Pancreas (tissue), 10 donors: ENCODE data around the gene STK25. TPM values are rescaled to one million over a fixed set of nuclear protein-coding genes. Genes with fewer than 3 reads are reported as not detected.
"Not testable (repeated sequence)": the region's sequence is repeated elsewhere in the genome, so short reads cannot be mapped to it uniquely, and the experiment has no call there.

Experiments
- ATAC-seq, 4 donors: fragments of 200-7000 bp; cut with Tn5 transposase; one replicate each; pipeline versions ENCODE4 v1.8.0 to v1.9.1; 2020; ENCODE audit warnings: mild to moderate bottlenecking in 4 of 4, moderate library complexity in 4 of 4
- DNase-seq, 6 donors: peaks; one replicate each; pipeline ENCODE4 v3.0.0-alpha.2; 2020
- FAIRE-seq: peaks from 2 replicates; lab custom pipeline; 2012; peaks lifted over from hg19 to GRCh38; lab: Jason Lieb, UNC
- H3K27ac ChIP-seq, 4 donors: fragments of 200-600 bp; sonication (generic); 1 replicate in 3 of 4; 2 replicates in 1 of 4; pipeline versions ENCODE4 v1.5.0 to v1.8.0; 2020
- H3K27me3 ChIP-seq, 4 donors: fragments of 200-600 bp; one replicate each; pipeline ENCODE4 v1.8.0; 2021
- H3K36me3 ChIP-seq, 3 donors: fragments of 200-600 bp; sonication (generic) in 1 of 3; one replicate each; pipeline versions ENCODE4 v1.5.0 to v1.8.0; 2020 to 2021
- H3K4me1 ChIP-seq, 3 donors: fragments of 200-600 bp; one replicate each; pipeline ENCODE4 v1.8.0; 2021
- H3K4me3 ChIP-seq, 4 donors: fragments of 200-600 bp; sonication (generic) in 2 of 4; one replicate each; pipeline versions ENCODE4 v1.5.0 to v1.8.0; 2020 to 2021
- H3K9me3 ChIP-seq, 4 donors: fragments of 200-600 bp; one replicate each; pipeline ENCODE4 v1.8.0; 2021
- CTCF ChIP-seq, 4 donors: fragments of 200-600 bp; sonication (generic) in 3 of 4; IDR thresholded peaks; one replicate each; pipeline versions ENCODE4 v1.5.0 to v1.8.0; 2021; ENCODE audit warnings: antibody characterized with exemption in 4 of 4
- WGBS, 2 donors: extraction: QIAGEN DNeasy Blood & Tissue Kit; methylation state at CpG; one replicate each; pipeline ENCODE4 v1.1.7; 2013; 5-methylcytosine and 5-hydroxymethylcytosine counted together
- intact Hi-C, 3 donors: fragments of 100-400 bp; cut with DNase I; formaldehyde crosslinking; loops; one replicate each; pipeline versions ENCODE4 v1.11.1 to v1.14.2; 2022
- polyA plus RNA-seq, 2 donors: library from polyadenylated mRNA; stranded (reverse); fragments of 200-250 nt; gene quantifications; one replicate each; pipeline ENCODE4 v1.2.3, GENCODE V29; 2013
- total RNA-seq, 6 donors: library from RNA; stranded (reverse); fragmentation: NEBNext Ultra II Directional in 4 of 6; extraction: Animal tissue kit (Norgen Biotek cat#: 25700) in 4 of 6; gene quantifications; one replicate each; pipeline versions ENCODE4 v1.2.1 to v1.2.4, GENCODE V29; 2021 to 2023
- donor health status: healthy with polysubstance abuse.
- donor health status: DM: no; HTN: no; CAD: no; lungs with moderate emphysema.
- donor health status: DM: no; HTN: no; CAD: no.
- donor health status: control.
- donor health status: control.
- donor health status: Bipolar disorder and iron deficiency.
- donor health status: DM: yes; HTN: yes; CAD: no.
- donor health status: DM: no; HTN: no; CAD: no.
- donor health status: DM: no; HTN: no; CAD: no.
- donor health status: DM: yes; HTN: yes; CAD: no.

STK25 gene
- total and polyA plus RNA-seq, 8 donors, result 60.6 to 282 (median 79.1) TPM

GRCh38 chr2:241458687-241459086, 49.7 kb downstream of the STK25 start:
- Histone ChIP-seq H3K9me3 (no peaks in the 10 kb centered on the region), H3K27me3 (no peaks in the 10 kb centered on the region), H3K36me3 (no peaks in the 10 kb centered on the region), H3K4me1 (peaks cover 14 to 15% (median 14%) of the 10 kb centered on the region in 3 donors), H3K27ac (no peak overlapping the region), H3K4me3 (no peak overlapping the region)
- 92 to 95% methylated on average over 5 of the region's 5 CpGs for WGBS, 2 donors
- FAIRE-seq (no peak), DNase-seq (peak in 2 of 6 donors; percentile 54 to 71), ATAC-seq (no peak)
- intact Hi-C loops, result no loop called here
- TF ChIP-seq CTCF (IDR thresholded peaks at IDR 0.05), result no peak

GRCh38 chr2:241456546-241456945, 51.8 kb downstream of the STK25 start:
- DNase-seq (no peak), ATAC-seq (no peak), FAIRE-seq (no peak)
- H3K4me1 ChIP-seq, result peaks cover 5 to 8% (median 6%) of the 10 kb centered on the region in 3 donors
- H3K36me3 ChIP-seq, result no peaks in the 10 kb centered on the region
- intact Hi-C loops, result no loop called here
- WGBS, 2 donors, result 88 to 91% methylated on average over 11 of the region's 11 CpGs
- no peak for TF ChIP-seq CTCF (IDR thresholded peaks at IDR 0.05)
- H3K27ac ChIP-seq, result no peak overlapping the region
- no peak overlapping the region for H3K4me3 ChIP-seq
- no peaks in the 10 kb centered on the region for H3K9me3 ChIP-seq
- H3K27me3 ChIP-seq, result no peaks in the 10 kb centered on the region

- FAIRE-seq (no peak), DNase-seq (no peak), ATAC-seq (no peak)
- no peak overlapping the region for H3K4me3 ChIP-seq
- peaks cover 0 to 9% (median 0%) of the 10 kb centered on the region in 3 donors for H3K4me1 ChIP-seq
- no peaks in the 10 kb centered on the region for H3K27me3 ChIP-seq
- H3K36me3 ChIP-seq, result no peaks in the 10 kb centered on the region
- TF ChIP-seq CTCF (IDR thresholded peaks at IDR 0.05), result no peak
- intact Hi-C loops, result no loop called here
- no peak overlapping the region for H3K27ac ChIP-seq
- no peaks in the 10 kb centered on the region for H3K9me3 ChIP-seq
- WGBS, 2 donors, result 48 to 56% methylated on average over 3 of the region's 3 CpGs
Measured at GRCh38 chr2:241454837-241455485, 53.4 kb downstream of the STK25 start.

- FAIRE-seq, ATAC-seq, intact Hi-C loops, H3K4me1 ChIP-seq, H3K27me3 ChIP-seq, DNase-seq, H3K36me3 ChIP-seq, H3K9me3 ChIP-seq, H3K4me3 ChIP-seq, H3K27ac ChIP-seq: not testable (repeated sequence)
- 91 to 94% methylated on average over 9 of the region's 9 CpGs for WGBS, 2 donors
Measured at GRCh38 chr2:241453919-241454318, 54.5 kb downstream of the STK25 start.

- Histone ChIP-seq H3K4me3 (no peak overlapping the region), H3K27me3 (no peaks in the 10 kb centered on the region), H3K9me3 (no peaks in the 10 kb centered on the region), H3K4me1 (peaks cover 0 to 9% (median 0%) of the 10 kb centered on the region in 3 donors), H3K36me3 (no peaks in the 10 kb centered on the region), H3K27ac (no peak overlapping the region)
- no peak for TF ChIP-seq CTCF (IDR thresholded peaks at IDR 0.05)
- FAIRE-seq (no peak), DNase-seq (no peak), ATAC-seq (peak in 2 of 4 donors; percentile 11 to 14)
- intact Hi-C loops, result no loop called here
- WGBS, 2 donors, result 30 to 34% methylated on average over 10 of the region's 10 CpGs
Measured at GRCh38 chr2:241451840-241452506, 56.4 kb downstream of the STK25 start.

- H3K36me3 ChIP-seq, ATAC-seq, H3K4me3 ChIP-seq, DNase-seq, FAIRE-seq, H3K4me1 ChIP-seq, intact Hi-C loops, H3K27me3 ChIP-seq, H3K9me3 ChIP-seq, H3K27ac ChIP-seq: not testable (repeated sequence)
- WGBS, 2 donors, result 91% methylated on average over 7 of the region's 7 CpGs
Measured at GRCh38 chr2:241450092-241450491, 58.3 kb downstream of the STK25 start.
